ENCODE results near the gene PPCDC.
A peak's percentile ranks its signal among the peaks of the same experiment; 100 is the strongest.

The PPCDC gene

DNA sequence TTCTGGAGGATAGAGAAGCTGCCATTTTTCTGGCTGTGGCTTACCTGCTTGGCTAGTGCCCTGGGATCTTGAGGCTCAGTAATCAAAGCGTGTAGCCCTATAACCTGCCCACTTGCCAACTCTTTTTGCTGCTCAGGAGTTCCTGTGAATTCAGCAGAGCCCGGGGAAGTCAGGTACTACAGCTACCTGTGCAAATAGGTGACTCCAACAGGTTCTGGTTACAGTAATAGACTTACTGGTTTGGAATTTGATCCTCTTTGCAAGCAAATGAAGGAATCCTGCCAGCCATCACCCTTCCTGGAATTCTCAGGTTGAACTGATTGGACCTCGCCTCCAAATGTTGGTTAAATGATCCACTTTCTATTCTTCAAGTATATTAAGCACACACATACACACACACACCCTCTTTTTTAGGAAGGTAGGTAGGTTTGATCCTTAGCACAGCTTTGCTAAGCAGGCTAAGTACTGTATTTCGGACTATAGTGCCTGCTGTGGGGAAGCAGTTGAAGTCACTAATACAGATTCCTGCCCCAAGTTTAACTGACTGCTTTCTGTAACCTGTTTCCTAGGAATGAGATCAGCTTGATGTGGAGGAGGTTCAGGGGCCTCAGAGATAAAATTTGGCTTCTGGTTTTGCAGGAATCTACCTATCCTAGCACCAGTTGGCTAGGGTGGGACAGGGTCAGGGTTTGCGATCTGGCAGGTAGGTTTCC lies 2.3 kb downstream of the PPCDC start:
- peaks cover 48% of the 10 kb centered on the region for H3K36me3 ChIP-seq (ENCODE audit: insufficient read depth, insufficient read length, low read length)
- no peak overlapping the region for H3K4me3 ChIP-seq (ENCODE audit: insufficient read length, low read depth)
- peak overlapping the region; percentile 62 for H3K9ac ChIP-seq (ENCODE audit: insufficient read length, low read depth)
- peaks cover 17% of the 10 kb centered on the region for H3K4me1 ChIP-seq (ENCODE audit: insufficient read depth, insufficient read length)
- no peak for DNase-seq (ENCODE audit: low read depth, low spot score)
- H3K9me3 ChIP-seq (ENCODE audit: insufficient read depth, low read length), result no peaks in the 10 kb centered on the region
- H3K27me3 ChIP-seq (ENCODE audit: insufficient read depth, insufficient read length), result no peaks in the 10 kb centered on the region
- TF ChIP-seq YY1 (IDR thresholded peaks at IDR 0.05; ENCODE audit: insufficient read depth, insufficient read length) (no peak), SUZ12 (IDR thresholded peaks at IDR 0.05; ENCODE audit: extremely low read depth, insufficient read depth, insufficient read length) (no peak), ZNF274 (IDR thresholded peaks at IDR 0.05; ENCODE audit: low read depth, low read length) (no peak)

- peaks cover 18% of the 10 kb centered on the region for H3K4me1 ChIP-seq (ENCODE audit: insufficient read depth, insufficient read length)
- no peaks in the 10 kb centered on the region for H3K9me3 ChIP-seq (ENCODE audit: insufficient read depth, low read length)
- no peak overlapping the region for H3K9ac ChIP-seq (ENCODE audit: insufficient read length, low read depth)
- DNase-seq (ENCODE audit: low read depth, low spot score), result no peak
- H3K36me3 ChIP-seq (ENCODE audit: insufficient read depth, insufficient read length, low read length), result peaks cover 51% of the 10 kb centered on the region
- no peak for TF ChIP-seq YY1 (IDR thresholded peaks at IDR 0.05; ENCODE audit: insufficient read depth, insufficient read length)
- no peak for TF ChIP-seq SUZ12 (IDR thresholded peaks at IDR 0.05; ENCODE audit: extremely low read depth, insufficient read depth, insufficient read length)
- TF ChIP-seq ZNF274 (IDR thresholded peaks at IDR 0.05; ENCODE audit: low read depth, low read length), result no peak
- H3K4me3 ChIP-seq (ENCODE audit: insufficient read length, low read depth), result no peak overlapping the region
- no peaks in the 10 kb centered on the region for H3K27me3 ChIP-seq (ENCODE audit: insufficient read depth, insufficient read length)
Measured at GRCh38 chr15:75027551-75027950, 4.2 kb downstream of the PPCDC start.

DNA sequence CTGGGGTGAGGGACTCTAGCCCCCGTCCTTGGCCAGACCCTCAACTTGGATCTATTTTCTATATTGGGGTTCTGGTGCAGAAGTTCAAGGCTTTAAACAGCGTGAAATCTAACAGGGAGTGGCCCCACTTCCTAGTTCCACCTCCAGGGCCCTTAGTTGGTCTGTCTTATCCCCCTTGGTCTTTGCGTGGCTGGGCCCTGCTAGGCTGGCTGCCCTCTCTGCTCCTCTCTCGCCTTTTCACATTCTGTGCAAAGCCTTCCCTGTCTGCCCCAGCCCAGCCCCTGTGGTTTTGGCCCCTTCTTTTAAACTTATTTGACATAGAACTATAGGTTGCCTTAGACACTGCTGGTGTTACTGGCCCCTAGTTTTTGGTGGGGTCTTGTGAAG lies 5.6 kb downstream of the PPCDC start:
- H3K9ac ChIP-seq (ENCODE audit: insufficient read length, low read depth), result no peak overlapping the region
- H3K27me3 ChIP-seq (ENCODE audit: insufficient read depth, insufficient read length), result no peaks in the 10 kb centered on the region
- DNase-seq (ENCODE audit: low read depth, low spot score), result no peak
- H3K9me3 ChIP-seq (ENCODE audit: insufficient read depth, low read length), result no peaks in the 10 kb centered on the region
- H3K4me1 ChIP-seq (ENCODE audit: insufficient read depth, insufficient read length), result peaks cover 18% of the 10 kb centered on the region
- H3K36me3 ChIP-seq (ENCODE audit: insufficient read depth, insufficient read length, low read length), result peaks cover 58% of the 10 kb centered on the region
- H3K4me3 ChIP-seq (ENCODE audit: insufficient read length, low read depth), result no peak overlapping the region
- no peak for TF ChIP-seq SUZ12 (IDR thresholded peaks at IDR 0.05; ENCODE audit: extremely low read depth, insufficient read depth, insufficient read length)
- no peak for TF ChIP-seq ZNF274 (IDR thresholded peaks at IDR 0.05; ENCODE audit: low read depth, low read length)
- TF ChIP-seq YY1 (IDR thresholded peaks at IDR 0.05; ENCODE audit: insufficient read depth, insufficient read length), result no peak

- Histone ChIP-seq H3K9ac (ENCODE audit: insufficient read length, low read depth) (peak overlapping the region; percentile 18), H3K9me3 (ENCODE audit: insufficient read depth, low read length) (no peaks in the 10 kb centered on the region), H3K4me3 (ENCODE audit: insufficient read length, low read depth) (no peak overlapping the region), H3K36me3 (ENCODE audit: insufficient read depth, insufficient read length, low read length) (peaks cover 63% of the 10 kb centered on the region), H3K4me1 (ENCODE audit: insufficient read depth, insufficient read length) (peaks cover 18% of the 10 kb centered on the region), H3K27me3 (ENCODE audit: insufficient read depth, insufficient read length) (no peaks in the 10 kb centered on the region)
- DNase-seq (ENCODE audit: low read depth, low spot score), result peak; percentile 80
- TF ChIP-seq SUZ12 (IDR thresholded peaks at IDR 0.05; ENCODE audit: extremely low read depth, insufficient read depth, insufficient read length), result no peak
Measured at GRCh38 chr15:75029378-75030022, 6.1 kb downstream of the PPCDC start.

DNA sequence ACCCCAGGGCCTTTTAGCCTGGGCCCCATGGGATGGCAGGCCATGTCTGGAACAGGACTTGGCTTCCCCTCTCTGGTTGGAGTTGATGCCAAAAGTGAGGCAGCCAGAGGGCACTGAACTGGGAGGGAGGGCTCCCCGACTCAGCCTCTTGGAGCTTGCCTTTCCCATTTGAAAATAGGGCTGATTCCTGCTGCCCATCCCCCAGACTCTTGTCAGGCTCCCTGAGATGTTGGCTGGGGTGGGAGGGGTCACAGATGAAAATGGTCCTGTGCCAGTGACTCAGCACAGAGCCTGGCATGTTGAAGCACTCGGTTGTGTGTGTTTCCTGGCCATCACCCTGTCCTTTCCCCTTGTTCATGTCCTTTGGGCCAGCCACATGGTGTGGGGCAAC lies 6.6 kb downstream of the PPCDC start:
- DNase-seq (ENCODE audit: low read depth, low spot score), result no peak
- peaks cover 18% of the 10 kb centered on the region for H3K4me1 ChIP-seq (ENCODE audit: insufficient read depth, insufficient read length)
- H3K36me3 ChIP-seq (ENCODE audit: insufficient read depth, insufficient read length, low read length), result peaks cover 64% of the 10 kb centered on the region
- TF ChIP-seq SUZ12 (IDR thresholded peaks at IDR 0.05; ENCODE audit: extremely low read depth, insufficient read depth, insufficient read length) (no peak), ZNF274 (IDR thresholded peaks at IDR 0.05; ENCODE audit: low read depth, low read length) (no peak), YY1 (IDR thresholded peaks at IDR 0.05; ENCODE audit: insufficient read depth, insufficient read length) (no peak)
- no peak overlapping the region for H3K4me3 ChIP-seq (ENCODE audit: insufficient read length, low read depth)
- H3K9me3 ChIP-seq (ENCODE audit: insufficient read depth, low read length), result no peaks in the 10 kb centered on the region
- no peak overlapping the region for H3K9ac ChIP-seq (ENCODE audit: insufficient read length, low read depth)
- H3K27me3 ChIP-seq (ENCODE audit: insufficient read depth, insufficient read length), result no peaks in the 10 kb centered on the region

GRCh38 chr15:75030424-75030823 lies 7.0 kb downstream of the PPCDC start:
- Histone ChIP-seq H3K9me3 (ENCODE audit: insufficient read depth, low read length) (no peaks in the 10 kb centered on the region), H3K9ac (ENCODE audit: insufficient read length, low read depth) (no peak overlapping the region), H3K27me3 (ENCODE audit: insufficient read depth, insufficient read length) (no peaks in the 10 kb centered on the region), H3K36me3 (ENCODE audit: insufficient read depth, insufficient read length, low read length) (peaks cover 62% of the 10 kb centered on the region), H3K4me3 (ENCODE audit: insufficient read length, low read depth) (no peak overlapping the region), H3K4me1 (ENCODE audit: insufficient read depth, insufficient read length) (peaks cover 17% of the 10 kb centered on the region)
- no peak for DNase-seq (ENCODE audit: low read depth, low spot score)
- TF ChIP-seq ZNF274 (IDR thresholded peaks at IDR 0.05; ENCODE audit: low read depth, low read length), result no peak
- no peak for TF ChIP-seq YY1 (IDR thresholded peaks at IDR 0.05; ENCODE audit: insufficient read depth, insufficient read length)
- TF ChIP-seq SUZ12 (IDR thresholded peaks at IDR 0.05; ENCODE audit: extremely low read depth, insufficient read depth, insufficient read length), result no peak

DNA sequence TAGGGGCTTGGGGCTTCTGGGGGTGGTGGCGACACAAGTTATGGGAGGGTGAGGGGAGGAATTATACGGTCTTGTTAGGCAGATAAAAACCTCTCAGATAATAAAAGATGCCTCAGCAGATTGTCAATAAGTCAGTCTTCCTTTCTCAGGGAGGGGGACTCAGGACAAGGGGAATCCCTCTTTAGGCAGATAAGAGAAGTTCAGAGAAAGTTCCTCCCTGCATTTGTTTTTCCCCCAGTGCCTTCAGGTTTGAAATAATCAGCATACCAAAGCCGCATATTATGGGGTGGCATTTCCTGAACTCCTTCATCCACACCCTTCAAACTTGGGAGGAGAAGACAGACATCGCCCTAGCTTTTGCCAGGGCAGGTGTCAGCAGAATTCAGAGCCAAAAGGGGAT lies 8.5 kb downstream of the PPCDC start:
- H3K4me1 ChIP-seq (ENCODE audit: insufficient read depth, insufficient read length), result peaks cover 17% of the 10 kb centered on the region
- H3K36me3 ChIP-seq (ENCODE audit: insufficient read depth, insufficient read length, low read length), result peaks cover 50% of the 10 kb centered on the region
- no peak for DNase-seq (ENCODE audit: low read depth, low spot score)

More for the DNA sequence above, 8.5 kb downstream of the PPCDC start:
- no peak for TF ChIP-seq YY1 (IDR thresholded peaks at IDR 0.05; ENCODE audit: insufficient read depth, insufficient read length)
- TF ChIP-seq SUZ12 (IDR thresholded peaks at IDR 0.05; ENCODE audit: extremely low read depth, insufficient read depth, insufficient read length), result no peak
- TF ChIP-seq ZNF274 (IDR thresholded peaks at IDR 0.05; ENCODE audit: low read depth, low read length), result no peak
- Histone ChIP-seq H3K9ac (ENCODE audit: insufficient read length, low read depth) (no peak overlapping the region), H3K9me3 (ENCODE audit: insufficient read depth, low read length) (no peaks in the 10 kb centered on the region), H3K4me3 (ENCODE audit: insufficient read length, low read depth) (no peak overlapping the region), H3K27me3 (ENCODE audit: insufficient read depth, insufficient read length) (no peaks in the 10 kb centered on the region)
